Stimulated activated memory B cell treated with anti-CD40 and anti-IgM and Interleukin-4, amounts not matched to agents 10 μg/mL and 1 μg/mL and 100 μg/mL, for 72 hours (primary cell): ENCODE data around the gene KIAA1614.

Source experiments
- ATAC-seq: fragments of 150-1000 bp; cut with Tn5 transposase; 2 replicates; pipeline ENCODE4 v1.10.0; 2021
- H3K27ac Mint-ChIP-seq: one replicate; pipeline ENCODE4 v1.8.0; 2022; ENCODE audit warnings: mild to moderate bottlenecking, mixed read lengths
- H3K27me3 Mint-ChIP-seq: one replicate; pipeline ENCODE4 v1.8.0; 2022; ENCODE audit warnings: mixed read lengths
- H3K36me3 Mint-ChIP-seq: one replicate; pipeline ENCODE4 v1.8.0; 2022; ENCODE audit warnings: mixed read lengths
- H3K4me1 Mint-ChIP-seq: one replicate; pipeline ENCODE4 v1.8.0; 2022; ENCODE audit warnings: mixed read lengths
- H3K4me3 Mint-ChIP-seq: one replicate; pipeline ENCODE4 v1.8.0; 2022; ENCODE audit warnings: mild to moderate bottlenecking, moderate library complexity, mixed read lengths
- H3K9me3 Mint-ChIP-seq: one replicate; pipeline ENCODE4 v1.8.0; 2022; ENCODE audit warnings: mixed read lengths

Gene KIAA1614

DNA sequence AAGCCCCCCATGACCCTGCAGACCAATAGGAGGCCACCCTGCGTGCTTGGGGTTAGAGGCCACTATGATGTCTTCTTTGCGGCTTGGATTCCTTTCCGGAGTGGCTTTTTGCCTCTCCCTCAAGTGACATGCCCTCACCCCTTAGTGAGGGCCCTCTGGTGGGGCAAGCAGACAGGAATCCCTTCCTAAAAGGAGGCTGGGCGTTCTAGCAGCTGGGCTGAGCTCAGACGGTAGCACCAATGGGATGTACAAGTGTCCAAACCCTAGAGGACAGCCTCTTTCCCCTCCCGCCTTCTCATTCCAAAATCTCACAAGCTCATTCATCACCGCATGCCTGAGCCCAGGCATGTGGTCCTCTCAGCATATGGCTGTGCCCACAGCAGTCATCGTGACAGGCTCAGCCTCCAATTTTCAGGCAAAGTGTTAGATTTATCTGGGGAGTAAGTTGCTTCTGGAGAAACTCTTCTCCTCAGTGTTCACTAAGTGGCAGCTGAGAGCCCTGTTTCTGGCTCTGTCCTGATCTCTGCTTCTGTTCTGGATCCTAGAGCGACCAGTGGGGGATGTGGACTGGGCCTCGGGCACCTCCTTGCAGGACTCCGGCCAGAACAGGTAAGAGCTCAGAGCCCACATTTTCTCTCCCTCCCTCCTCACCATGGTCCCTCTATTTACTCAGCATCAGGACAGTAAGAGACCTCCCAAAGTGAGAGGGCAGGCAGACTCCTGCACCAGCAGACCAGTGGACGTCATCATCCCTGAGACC lies 4.8 kb downstream of the KIAA1614 start:
- no peaks in the 10 kb centered on the region for H3K9me3 Mint-ChIP-seq
- H3K36me3 Mint-ChIP-seq: no peaks in the 10 kb centered on the region
- no peaks in the 10 kb centered on the region for H3K4me1 Mint-ChIP-seq
- ATAC-seq: no peak
- no peak overlapping the region for H3K27ac Mint-ChIP-seq
- H3K4me3 Mint-ChIP-seq: no peak overlapping the region
- peaks cover 49% of the 10 kb centered on the region for H3K27me3 Mint-ChIP-seq

DNA sequence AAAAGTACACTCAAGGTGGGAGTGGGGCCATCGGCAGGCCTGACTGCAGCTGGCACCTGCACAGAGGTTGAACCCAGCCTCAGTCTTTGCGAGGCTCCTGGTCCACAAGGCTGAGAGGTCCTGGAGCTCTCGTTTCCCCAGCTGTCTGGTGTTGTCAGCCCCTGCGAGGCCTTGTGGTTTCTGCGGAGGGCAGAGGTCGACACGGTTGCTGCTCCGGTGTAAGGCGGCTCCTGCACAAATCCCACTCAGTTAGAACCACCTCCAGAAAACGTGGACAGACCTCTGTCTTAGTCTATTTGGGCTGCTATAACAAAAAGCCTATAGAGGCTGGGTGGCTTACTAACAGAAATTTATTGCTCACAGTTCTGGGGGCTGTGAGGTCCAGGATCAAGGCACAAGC lies 5.8 kb downstream of the KIAA1614 start:
- no peaks in the 10 kb centered on the region for H3K9me3 Mint-ChIP-seq

DNA sequence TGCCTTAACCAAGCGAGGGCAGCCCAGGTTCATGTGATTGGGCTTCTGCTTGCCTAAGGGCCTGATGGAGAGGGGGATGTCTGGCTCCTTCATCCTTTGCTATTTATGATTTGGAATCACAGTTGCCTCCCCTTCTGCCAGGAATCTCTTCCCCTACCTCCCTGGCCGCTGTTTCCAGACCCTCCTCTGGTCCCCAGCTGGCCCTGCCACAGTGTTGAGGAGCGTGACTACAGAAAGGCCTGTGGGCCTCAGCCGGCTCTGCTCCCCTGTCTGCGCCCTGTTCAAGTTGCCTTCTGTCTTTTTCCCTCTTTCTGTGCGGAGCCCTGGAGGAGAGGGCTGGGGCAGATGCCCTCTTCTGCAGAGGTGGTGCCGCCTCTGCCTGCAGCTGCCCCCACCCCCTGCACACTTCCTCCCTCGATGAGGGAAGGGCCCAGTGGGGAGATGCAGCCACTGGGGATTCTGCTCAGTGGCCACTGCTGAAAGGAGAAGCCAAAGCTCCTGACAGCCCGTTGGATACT lies 6.5 kb downstream of the KIAA1614 start:
- H3K4me3 Mint-ChIP-seq: no peak overlapping the region
- H3K27ac Mint-ChIP-seq: no peak overlapping the region
- no peaks in the 10 kb centered on the region for H3K9me3 Mint-ChIP-seq
- no peak for ATAC-seq
- peaks cover 50% of the 10 kb centered on the region for H3K27me3 Mint-ChIP-seq
- H3K4me1 Mint-ChIP-seq: no peaks in the 10 kb centered on the region
- no peaks in the 10 kb centered on the region for H3K36me3 Mint-ChIP-seq

More for the DNA sequence above, 5.8 kb downstream of the KIAA1614 start:
- no peak overlapping the region for H3K4me3 Mint-ChIP-seq
- H3K4me1 Mint-ChIP-seq: no peaks in the 10 kb centered on the region
- no peaks in the 10 kb centered on the region for H3K36me3 Mint-ChIP-seq
- no peak overlapping the region for H3K27ac Mint-ChIP-seq
- peak; percentile 21 for ATAC-seq
- H3K27me3 Mint-ChIP-seq: peaks cover 50% of the 10 kb centered on the region

DNA sequence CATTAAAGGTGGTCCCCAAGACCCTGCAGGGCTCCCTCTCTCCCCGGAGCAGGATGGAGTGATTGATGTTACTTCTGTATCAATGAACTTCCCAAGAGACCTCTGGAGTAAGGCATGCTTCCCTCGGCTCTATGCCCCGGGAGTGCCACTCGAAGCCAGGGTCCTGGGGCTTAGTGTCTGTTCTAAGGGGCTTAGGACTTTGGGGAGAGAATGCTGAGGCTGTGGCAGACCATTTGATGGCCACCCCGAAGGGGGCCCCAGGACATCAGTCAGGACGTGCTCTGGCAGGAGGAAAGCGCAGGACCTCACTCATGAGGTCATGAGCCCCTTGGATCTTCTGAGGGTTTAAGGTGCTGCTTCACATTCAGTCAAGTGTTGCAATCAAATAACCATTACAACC lies 7.5 kb downstream of the KIAA1614 start:
- ATAC-seq: no peak
- Mint-ChIP-seq H3K27ac (no peak overlapping the region), H3K27me3 (peaks cover 48% of the 10 kb centered on the region), H3K4me3 (no peak overlapping the region), H3K36me3 (no peaks in the 10 kb centered on the region), H3K9me3 (no peaks in the 10 kb centered on the region), H3K4me1 (no peaks in the 10 kb centered on the region)

DNA sequence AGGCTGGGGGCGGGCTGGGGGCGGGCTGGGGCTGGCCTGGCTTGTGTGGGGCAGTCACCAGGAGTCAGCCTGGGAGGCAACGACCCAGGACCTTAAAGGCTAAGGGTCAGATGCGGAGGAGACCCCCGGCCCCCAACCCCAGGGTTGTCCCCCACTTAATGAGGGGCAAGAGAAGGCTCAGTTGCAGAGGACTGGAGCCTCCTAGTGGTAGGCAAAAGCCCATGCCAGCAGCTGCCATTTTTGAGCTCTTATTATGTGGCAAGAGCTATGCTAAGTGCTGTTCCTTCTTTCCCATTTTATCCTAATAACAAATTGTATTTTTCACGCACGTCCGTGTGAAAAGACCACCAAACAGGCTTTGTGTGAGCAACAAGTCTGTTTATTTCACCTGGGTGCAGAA lies 8.0 kb downstream of the KIAA1614 start:
- Mint-ChIP-seq H3K4me1 (no peaks in the 10 kb centered on the region), H3K4me3 (no peak overlapping the region), H3K9me3 (no peaks in the 10 kb centered on the region), H3K27ac (no peak overlapping the region), H3K36me3 (no peaks in the 10 kb centered on the region), H3K27me3 (peaks cover 47% of the 10 kb centered on the region)
- ATAC-seq: no peak

DNA sequence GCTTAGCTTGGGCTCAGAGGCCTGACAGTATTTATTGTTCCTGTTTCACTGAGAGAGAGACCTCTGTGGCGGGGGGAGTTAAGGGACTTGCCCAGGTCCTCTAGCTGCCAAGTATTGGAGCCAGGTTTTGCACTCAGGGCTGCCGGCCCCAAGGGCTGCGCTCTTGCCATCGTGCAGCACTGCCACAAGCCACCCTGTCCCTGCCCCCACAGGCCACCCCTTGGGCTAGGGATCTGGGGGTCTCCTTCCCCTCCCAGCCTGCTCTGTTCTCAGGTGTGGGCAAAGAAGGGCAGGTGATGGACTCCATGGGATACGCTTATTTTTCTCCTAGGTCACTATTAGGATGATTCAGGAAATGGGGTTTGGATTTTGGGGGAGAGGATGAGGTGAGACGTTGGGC lies 8.7 kb downstream of the KIAA1614 start:
- ATAC-seq: no peak
- Mint-ChIP-seq H3K9me3 (no peaks in the 10 kb centered on the region), H3K27ac (no peak overlapping the region), H3K4me3 (no peak overlapping the region), H3K4me1 (no peaks in the 10 kb centered on the region), H3K36me3 (no peaks in the 10 kb centered on the region), H3K27me3 (peaks cover 40% of the 10 kb centered on the region)

DNA sequence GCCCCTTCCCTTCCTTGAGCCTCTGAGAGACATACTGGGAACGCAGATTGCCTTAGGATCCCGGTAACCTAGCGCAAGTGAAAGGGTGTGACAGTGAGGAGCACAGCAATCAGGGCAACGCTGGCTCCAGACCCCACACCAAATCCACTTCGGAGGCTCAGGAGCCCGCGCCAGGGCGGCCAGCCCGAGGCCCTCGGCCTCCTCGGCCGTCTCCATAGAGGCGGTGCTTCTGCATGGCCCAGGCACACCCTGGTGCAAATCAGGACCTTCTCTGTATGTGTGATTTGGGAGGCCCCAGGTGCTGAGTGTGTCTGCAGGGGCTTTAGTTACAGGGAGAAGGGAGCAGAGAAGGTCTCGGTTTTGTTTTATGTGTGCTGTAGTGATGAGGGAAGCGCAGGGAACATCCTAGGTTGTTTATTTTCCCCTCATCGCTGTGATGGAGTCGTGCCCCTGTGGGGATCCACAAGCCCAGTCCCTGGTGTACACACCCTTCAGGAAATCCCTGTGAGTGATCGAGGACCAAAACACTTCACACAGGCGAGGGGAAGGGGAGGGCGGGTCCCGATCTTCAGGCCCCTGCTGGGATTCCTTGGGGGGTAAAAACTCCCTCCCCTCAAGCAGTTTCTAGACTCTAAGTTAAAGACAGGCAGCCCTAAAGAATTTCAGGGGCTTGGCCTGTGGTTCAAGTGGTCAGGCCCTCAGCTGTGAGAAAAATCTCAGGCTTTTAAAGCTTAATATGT lies 9.4 kb downstream of the KIAA1614 start:
- Mint-ChIP-seq H3K9me3 (no peaks in the 10 kb centered on the region), H3K4me3 (no peak overlapping the region), H3K27ac (no peak overlapping the region), H3K4me1 (no peaks in the 10 kb centered on the region), H3K27me3 (peaks cover 37% of the 10 kb centered on the region), H3K36me3 (no peaks in the 10 kb centered on the region)
- ATAC-seq: no peak

DNA sequence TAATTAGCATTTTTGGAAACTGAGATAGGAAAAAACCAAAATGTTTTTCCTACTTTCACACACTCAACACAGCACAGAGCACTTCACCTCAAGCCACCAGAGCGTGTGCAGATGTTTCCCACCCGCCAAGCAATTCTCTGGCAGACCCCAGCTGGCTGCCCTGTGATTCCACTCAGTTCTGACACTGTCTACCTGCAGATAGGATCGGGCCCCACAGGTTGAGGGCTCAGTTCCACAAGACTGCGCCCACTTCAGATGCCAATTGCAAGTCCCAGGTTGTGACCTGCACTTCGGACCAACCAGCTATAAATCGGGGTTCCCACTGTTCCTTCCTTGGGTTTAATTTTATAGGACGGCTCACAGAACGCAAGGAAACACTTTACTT lies 9.9 kb downstream of the KIAA1614 start:
- Mint-ChIP-seq H3K4me3 (no peak overlapping the region), H3K27me3 (peaks cover 37% of the 10 kb centered on the region), H3K9me3 (no peaks in the 10 kb centered on the region), H3K27ac (no peak overlapping the region), H3K4me1 (no peaks in the 10 kb centered on the region), H3K36me3 (no peaks in the 10 kb centered on the region)
- no peak for ATAC-seq

DNA sequence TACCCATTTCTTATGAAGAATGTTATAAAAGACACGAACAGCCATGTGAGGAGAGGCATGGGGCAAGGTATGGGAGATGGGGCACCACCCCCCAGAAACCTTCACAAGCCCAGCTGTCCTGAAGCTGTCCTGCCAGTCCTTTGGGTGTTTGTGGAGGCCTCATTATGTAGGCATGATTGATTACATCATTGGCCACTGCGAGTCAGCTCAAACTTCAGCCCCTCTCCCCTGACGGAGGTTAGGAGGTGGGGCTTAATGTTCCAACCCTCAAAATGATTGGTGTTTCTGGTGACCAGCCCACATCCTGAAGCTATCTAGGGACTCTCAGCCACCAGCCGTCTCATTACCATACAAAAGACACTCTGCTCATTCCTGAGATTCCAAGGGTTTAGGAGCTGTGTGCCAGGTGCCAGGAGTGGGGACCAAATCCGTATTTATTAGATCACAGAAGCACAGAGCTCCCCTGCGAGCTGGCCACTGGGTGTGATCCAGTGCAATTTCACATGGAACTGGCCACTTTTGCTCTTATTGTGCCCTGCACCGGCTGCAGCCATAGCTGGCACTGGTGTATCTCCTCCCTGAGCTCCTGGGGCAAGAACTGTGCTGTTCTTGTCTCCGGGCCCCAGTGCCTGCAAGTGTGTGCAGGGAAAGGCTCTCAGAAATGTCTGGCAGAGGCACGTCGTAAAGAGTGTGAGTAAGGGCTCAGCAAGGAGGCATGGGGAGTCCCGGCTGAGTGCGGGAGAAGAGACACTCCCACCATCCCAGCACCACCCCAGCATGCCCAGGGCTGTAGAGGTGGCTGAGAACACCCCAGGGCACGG lies 10.5 kb downstream of the KIAA1614 start:
- no peak overlapping the region for H3K4me3 Mint-ChIP-seq
- peaks cover 37% of the 10 kb centered on the region for H3K27me3 Mint-ChIP-seq
- no peaks in the 10 kb centered on the region for H3K36me3 Mint-ChIP-seq
- no peak overlapping the region for H3K27ac Mint-ChIP-seq
- no peaks in the 10 kb centered on the region for H3K9me3 Mint-ChIP-seq
- ATAC-seq: no peak
- no peaks in the 10 kb centered on the region for H3K4me1 Mint-ChIP-seq

DNA sequence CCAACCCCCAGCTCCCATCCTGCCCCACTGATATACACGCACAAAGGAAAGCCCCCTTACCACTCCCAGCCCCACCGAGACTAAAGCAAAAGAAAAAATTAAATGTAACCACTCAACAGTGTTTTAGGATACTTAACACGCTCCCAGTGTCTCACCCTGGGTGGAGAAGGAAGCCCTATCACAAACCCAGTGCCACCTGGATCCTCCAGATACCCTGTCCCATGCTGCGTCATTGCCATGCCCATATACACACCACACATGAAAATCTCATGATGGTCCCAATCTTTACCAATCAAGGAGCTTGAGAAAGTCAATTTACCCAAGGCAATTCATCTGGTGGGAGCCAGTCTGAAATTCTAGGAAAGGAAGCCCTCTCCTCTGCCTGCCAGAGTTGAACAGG lies 11.2 kb downstream of the KIAA1614 start:
- H3K4me1 Mint-ChIP-seq: no peaks in the 10 kb centered on the region
- H3K36me3 Mint-ChIP-seq: no peaks in the 10 kb centered on the region
- peaks cover 37% of the 10 kb centered on the region for H3K27me3 Mint-ChIP-seq
- no peaks in the 10 kb centered on the region for H3K9me3 Mint-ChIP-seq
- H3K4me3 Mint-ChIP-seq: no peak overlapping the region
- H3K27ac Mint-ChIP-seq: no peak overlapping the region
- ATAC-seq: no peak

DNA sequence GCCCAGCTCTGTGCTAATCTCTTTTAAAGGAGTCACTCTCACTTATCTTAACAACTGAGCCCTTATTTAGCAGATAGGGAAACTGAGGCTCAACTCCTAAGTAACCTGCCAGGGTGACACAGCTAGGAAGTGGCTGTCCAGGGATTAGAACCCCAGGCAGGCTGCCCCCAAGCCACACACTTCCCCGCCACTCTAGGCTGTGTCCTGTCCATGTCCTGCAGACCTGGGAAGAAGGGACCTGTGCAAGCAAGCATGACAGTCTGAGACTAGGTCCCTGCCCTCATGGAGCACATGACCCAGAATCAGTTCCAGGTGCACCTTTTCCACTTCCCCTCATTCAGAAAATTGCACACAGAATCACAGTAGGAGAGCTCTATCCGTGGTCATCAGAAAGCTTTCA lies 12.2 kb downstream of the KIAA1614 start:
- Mint-ChIP-seq H3K27ac (no peak overlapping the region), H3K36me3 (no peaks in the 10 kb centered on the region), H3K27me3 (peaks cover 37% of the 10 kb centered on the region), H3K4me3 (no peak overlapping the region), H3K4me1 (no peaks in the 10 kb centered on the region), H3K9me3 (no peaks in the 10 kb centered on the region)
- ATAC-seq: no peak

DNA sequence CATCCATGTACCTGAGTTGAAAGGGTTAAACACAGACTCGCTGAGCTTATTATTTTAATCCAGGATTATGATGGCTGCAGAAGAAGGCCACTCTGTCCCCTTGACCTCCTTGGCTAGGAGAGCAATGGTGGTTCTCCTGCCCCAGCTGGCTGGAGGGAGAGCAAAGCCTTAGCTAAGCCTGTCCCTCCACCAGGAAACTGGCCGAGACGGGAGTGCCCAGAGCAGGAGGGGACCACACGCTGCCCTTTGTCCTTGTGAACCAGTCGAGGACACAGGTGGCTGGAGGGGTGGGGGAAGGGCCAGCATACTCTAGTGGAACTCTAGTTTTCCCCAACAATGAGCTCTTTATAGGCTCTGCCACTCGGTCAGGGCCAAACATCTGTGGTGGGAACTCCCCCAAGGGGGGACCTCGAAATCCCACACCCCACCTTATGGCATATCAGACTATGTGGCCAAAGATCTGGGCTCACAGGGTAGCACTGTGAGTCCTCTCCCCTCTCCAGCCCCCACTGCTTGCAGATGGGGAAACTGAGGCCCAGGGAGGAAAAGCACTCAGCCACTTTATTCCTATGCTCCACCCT lies 12.9 kb downstream of the KIAA1614 start:
- Mint-ChIP-seq H3K36me3 (no peaks in the 10 kb centered on the region), H3K27ac (no peak overlapping the region), H3K9me3 (no peaks in the 10 kb centered on the region), H3K4me3 (no peak overlapping the region), H3K27me3 (peaks cover 37% of the 10 kb centered on the region), H3K4me1 (no peaks in the 10 kb centered on the region)
- ATAC-seq: no peak

DNA sequence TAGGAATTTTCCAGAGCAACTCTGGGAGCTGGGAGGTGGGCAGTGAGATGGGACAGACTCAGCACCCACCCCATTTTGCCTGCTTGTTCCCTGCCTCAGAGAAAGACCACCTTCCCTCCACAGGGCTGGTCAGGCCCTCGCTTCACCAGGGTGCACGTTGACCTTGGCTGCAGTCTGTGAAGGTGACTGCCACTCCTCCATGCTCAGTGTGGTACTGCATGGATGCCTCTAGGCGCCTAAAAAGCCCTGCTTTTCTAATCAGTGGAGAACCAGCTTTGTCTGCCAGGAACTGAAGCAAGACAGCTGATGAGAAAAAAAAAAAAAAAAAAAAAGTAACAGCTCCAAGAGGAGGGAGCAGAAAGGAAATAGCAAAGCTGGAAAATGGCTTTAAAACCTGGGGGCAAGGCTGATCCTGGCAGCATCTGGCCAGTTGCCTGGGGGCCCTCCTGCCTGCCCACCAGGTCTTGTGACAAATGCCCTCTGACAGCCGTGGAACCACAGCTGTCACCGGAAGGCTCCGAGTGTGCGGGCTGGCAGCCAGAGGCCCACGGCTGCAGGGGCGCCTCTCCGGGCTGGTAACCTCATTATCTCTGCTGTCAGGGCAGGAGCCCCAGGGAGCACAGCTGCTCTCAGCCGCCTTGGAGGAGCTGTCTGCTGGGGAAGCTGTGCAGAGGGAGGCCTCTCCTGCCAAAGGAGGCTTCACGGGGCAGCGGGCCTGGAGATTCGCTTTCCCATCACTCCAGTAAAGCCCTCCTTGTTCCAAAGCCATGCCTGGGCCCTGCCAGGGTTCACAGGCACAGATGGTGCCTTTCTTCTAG lies 13.7 kb downstream of the KIAA1614 start:
- no peak overlapping the region for H3K27ac Mint-ChIP-seq
- no peaks in the 10 kb centered on the region for H3K4me1 Mint-ChIP-seq
- no peak overlapping the region for H3K4me3 Mint-ChIP-seq
- peaks cover 31% of the 10 kb centered on the region for H3K27me3 Mint-ChIP-seq
- ATAC-seq: peak; percentile 58
- H3K9me3 Mint-ChIP-seq: no peaks in the 10 kb centered on the region
- H3K36me3 Mint-ChIP-seq: no peaks in the 10 kb centered on the region

DNA sequence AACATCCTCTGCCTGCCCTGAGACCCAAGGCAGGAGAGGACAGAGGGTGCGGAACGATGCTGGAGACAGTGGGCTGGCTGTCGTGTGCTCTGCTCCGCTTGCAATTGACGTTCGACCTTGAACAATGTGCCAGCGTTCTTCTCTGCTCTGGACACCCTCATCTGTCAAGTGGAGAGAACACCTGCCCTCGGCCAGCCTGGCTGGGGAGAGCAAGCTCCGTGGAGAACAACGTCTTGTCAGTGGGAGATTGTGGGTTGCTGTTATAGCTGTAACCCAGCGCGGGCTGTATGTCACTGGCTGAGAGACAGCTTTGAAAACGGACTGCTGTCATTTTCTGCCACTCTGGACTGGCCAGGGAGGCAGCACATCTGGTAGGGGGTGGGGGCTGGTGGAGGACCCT lies 14.7 kb downstream of the KIAA1614 start:
- Mint-ChIP-seq H3K4me3 (no peak overlapping the region), H3K9me3 (no peaks in the 10 kb centered on the region), H3K36me3 (no peaks in the 10 kb centered on the region), H3K27me3 (peaks cover 24% of the 10 kb centered on the region), H3K27ac (no peak overlapping the region), H3K4me1 (no peaks in the 10 kb centered on the region)
- no peak for ATAC-seq
